Lung (tissue), 12 donors: Measurements from ENCODE around the gene SEMA6B. TPM values are rescaled to one million over a fixed set of nuclear protein-coding genes. Genes with fewer than 3 reads are reported as not detected.

ENCODE experiments used
- ATAC-seq: fragments of 200-7000 bp; cut with Tn5 transposase; one replicate; pipeline ENCODE4 v1.9.1; 2020; ENCODE audit warnings: moderate number of reproducible peaks; ENCODE audit not compliant: insufficient read depth, low FRiP score
- DNase-seq, 3 donors: peaks; one replicate each; pipeline ENCODE4 v3.0.0-alpha.2; 2013 to 2017
- H3K27ac ChIP-seq, 2 donors: one replicate each; pipeline ENCODE4 v1.5.1; 2013; ENCODE audit warnings: mild to moderate bottlenecking in 2 of 2, moderate library complexity in 2 of 2, control low read depth in 1 of 2, inconsistent platforms in 1 of 2, low read depth in 1 of 2, low read length in 1 of 2
- H3K27me3 ChIP-seq, 3 donors: one replicate each; pipeline ENCODE4 v1.5.1; 2013; ENCODE audit warnings: low read length in 2 of 3; ENCODE audit not compliant: control insufficient read depth in 3 of 3, insufficient read depth in 3 of 3
- H3K36me3 ChIP-seq, 4 donors: one replicate each; pipeline ENCODE4 v1.5.1; 2013; ENCODE audit warnings: low read length in 4 of 4, mild to moderate bottlenecking in 1 of 4, moderate library complexity in 1 of 4; ENCODE audit not compliant: control insufficient read depth in 4 of 4, insufficient read depth in 4 of 4
- H3K4me1 ChIP-seq, 5 donors: one replicate each; pipeline ENCODE4 v1.5.1; 2013; ENCODE audit warnings: low read length in 5 of 5, mild to moderate bottlenecking in 2 of 5, moderate library complexity in 1 of 5; ENCODE audit not compliant: control insufficient read depth in 5 of 5, insufficient read depth in 5 of 5
- H3K4me3 ChIP-seq: one replicate; pipeline ENCODE4 v1.5.1; 2013; ENCODE audit warnings: mild to moderate bottlenecking, control low read depth, moderate library complexity
- H3K9ac ChIP-seq, 2 donors: one replicate each; pipeline ENCODE4 v1.5.1; 2013; ENCODE audit warnings: low read length in 2 of 2, control low read depth in 1 of 2; ENCODE audit not compliant: insufficient read depth in 1 of 2
- H3K9me3 ChIP-seq, 4 donors: one replicate each; pipeline ENCODE4 v1.5.1; 2013; ENCODE audit warnings: low read length in 3 of 4, mild to moderate bottlenecking in 1 of 4, moderate library complexity in 1 of 4; ENCODE audit not compliant: control insufficient read depth in 4 of 4, insufficient read depth in 3 of 4
- WGBS, 2 donors: extraction: QIAGEN DNeasy Blood & Tissue Kit; methylation state at CpG; one replicate each; pipeline ENCODE4 v1.1.7; 2013; 5-methylcytosine and 5-hydroxymethylcytosine counted together
- polyA plus RNA-seq, 2 donors: library from polyadenylated mRNA; stranded (reverse); fragments of 200-250 nt; gene quantifications; one replicate each; pipeline ENCODE4 v1.2.1, GENCODE V29; 2013
- total RNA-seq, 2 donors: library from RNA; depleted of rRNA in 1 of 2; stranded (reverse); fragments of >200 nt in 1 of 2; gene quantifications; one replicate each; pipeline ENCODE4 v1.2.1, GENCODE V29; 2014 to 2021
- TF ChIP-seq, protein P1 (sequence below): IDR thresholded peaks from 2 replicates; pipeline ENCODE4 v1.5.1; 2012; ENCODE audit warnings: mild to moderate bottlenecking; ENCODE audit errors: control extremely low read depth, extremely low read depth
- donor health status: control.
- donor health status: control.
- donor health status: Bipolar disorder and iron deficiency.
- donor health status: healthy.
- donor health status: DM: yes; HTN: yes; CAD: no.

The SEMA6B gene
- total and polyA plus RNA-seq, 4 donors, result 3.2 to 38.5 (median 20.1) TPM

DNA sequence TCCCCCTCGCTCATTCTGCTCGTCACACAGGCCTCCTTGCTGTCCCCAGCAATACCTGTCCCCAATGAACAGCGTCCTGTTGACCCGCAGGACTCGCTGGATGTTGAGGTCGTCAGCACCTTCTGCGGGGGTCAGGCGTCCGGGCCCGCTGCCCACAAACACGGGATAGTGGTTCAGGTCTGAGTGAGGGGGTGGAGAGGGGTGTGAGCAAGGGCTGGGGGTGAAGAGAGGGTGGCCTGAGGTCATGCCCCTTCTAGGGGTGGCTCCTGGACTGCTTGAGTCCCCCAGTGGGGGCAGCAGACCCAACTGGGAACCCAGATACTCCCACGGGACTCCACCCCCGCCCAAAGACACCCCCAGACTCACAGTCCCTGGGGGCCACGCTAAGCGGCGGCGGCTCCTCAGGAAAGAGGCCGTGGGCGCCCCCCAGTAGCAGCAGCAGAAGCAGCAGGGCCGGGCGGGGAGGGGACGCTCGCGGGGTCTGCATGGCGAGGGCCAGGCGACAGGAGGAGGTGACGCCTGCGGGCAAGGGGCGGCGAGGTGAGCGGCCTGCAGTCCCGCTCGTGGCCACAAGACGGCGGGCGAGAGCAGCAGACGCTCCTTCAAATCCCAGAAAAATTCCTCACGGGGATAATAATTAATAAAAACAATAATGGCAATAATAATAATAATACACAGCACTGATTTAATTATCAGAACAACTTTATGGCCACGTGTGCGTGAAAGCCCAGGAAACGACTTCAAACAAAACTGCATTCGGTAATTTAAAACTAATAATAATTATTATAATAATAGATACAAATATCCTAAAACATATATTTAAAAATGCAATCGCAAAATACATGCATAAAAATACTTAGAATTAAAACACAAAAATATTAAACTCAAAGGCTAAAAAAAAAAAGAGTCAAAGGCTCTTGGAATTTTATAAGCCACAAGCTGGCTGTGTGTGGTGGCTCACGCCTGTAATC, 1.2 kb downstream of the SEMA6B start:
- ATAC-seq (no peak), DNase-seq (peak in 2 of 3 donors; percentile 31 to 47)
- Histone ChIP-seq H3K9ac (no peak overlapping the region), H3K9me3 (no peaks in the 10 kb centered on the region), H3K27ac (no peak overlapping the region), H3K27me3 (no peaks in the 10 kb centered on the region), H3K4me1 (peaks cover 0 to 6% (median 0%) of the 10 kb centered on the region in 5 donors), H3K4me3 (peak overlapping the region; percentile 43), H3K36me3 (peaks cover 0 to 11% (median 0%) of the 10 kb centered on the region in 4 donors)
- TF ChIP-seq, protein P1, sequence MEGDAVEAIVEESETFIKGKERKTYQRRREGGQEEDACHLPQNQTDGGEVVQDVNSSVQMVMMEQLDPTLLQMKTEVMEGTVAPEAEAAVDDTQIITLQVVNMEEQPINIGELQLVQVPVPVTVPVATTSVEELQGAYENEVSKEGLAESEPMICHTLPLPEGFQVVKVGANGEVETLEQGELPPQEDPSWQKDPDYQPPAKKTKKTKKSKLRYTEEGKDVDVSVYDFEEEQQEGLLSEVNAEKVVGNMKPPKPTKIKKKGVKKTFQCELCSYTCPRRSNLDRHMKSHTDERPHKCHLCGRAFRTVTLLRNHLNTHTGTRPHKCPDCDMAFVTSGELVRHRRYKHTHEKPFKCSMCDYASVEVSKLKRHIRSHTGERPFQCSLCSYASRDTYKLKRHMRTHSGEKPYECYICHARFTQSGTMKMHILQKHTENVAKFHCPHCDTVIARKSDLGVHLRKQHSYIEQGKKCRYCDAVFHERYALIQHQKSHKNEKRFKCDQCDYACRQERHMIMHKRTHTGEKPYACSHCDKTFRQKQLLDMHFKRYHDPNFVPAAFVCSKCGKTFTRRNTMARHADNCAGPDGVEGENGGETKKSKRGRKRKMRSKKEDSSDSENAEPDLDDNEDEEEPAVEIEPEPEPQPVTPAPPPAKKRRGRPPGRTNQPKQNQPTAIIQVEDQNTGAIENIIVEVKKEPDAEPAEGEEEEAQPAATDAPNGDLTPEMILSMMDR, result peak; percentile 83
- WGBS, 2 donors, result 29 to 30% methylated on average over 35 to 44 of the region's 44 CpGs

GRCh38 chr19:4557144-4557970, 2.1 kb downstream of the SEMA6B start:
- DNase-seq (no peak), ATAC-seq (no peak)
- Histone ChIP-seq H3K27me3 (no peaks in the 10 kb centered on the region), H3K9me3 (no peaks in the 10 kb centered on the region), H3K4me3 (peak overlapping the region; percentile 43), H3K36me3 (peaks cover 0 to 16% (median 0%) of the 10 kb centered on the region in 4 donors), H3K9ac (no peak overlapping the region), H3K27ac (no peak overlapping the region), H3K4me1 (peaks cover 0 to 5% (median 0%) of the 10 kb centered on the region in 5 donors)
- WGBS, 2 donors, result 84 to 87% methylated on average over 33 of the region's 33 CpGs
- TF ChIP-seq, protein P1, result no peak

GRCh38 chr19:4556597-4557127, 2.8 kb downstream of the SEMA6B start:
- Histone ChIP-seq H3K4me1 (peaks cover 0 to 5% (median 0%) of the 10 kb centered on the region in 5 donors), H3K4me3 (no peak overlapping the region), H3K9me3 (no peaks in the 10 kb centered on the region), H3K9ac (no peak overlapping the region), H3K36me3 (peaks cover 0 to 22% (median 0%) of the 10 kb centered on the region in 4 donors), H3K27me3 (no peaks in the 10 kb centered on the region), H3K27ac (no peak overlapping the region)
- DNase-seq (no peak), ATAC-seq (peak; percentile 67)
- TF ChIP-seq, protein P1, result no peak
- WGBS, 2 donors, result 78 to 85% methylated on average over 22 to 25 of the region's 25 CpGs
